Loucy (cell line): ENCODE data around the gene IZUMO2.
"Not testable (repeated sequence)": the region's sequence is repeated elsewhere in the genome, so short reads cannot be mapped to it uniquely, and the experiment has no call there.

ENCODE experiments used
- H2AFZ ChIP-seq: fragments of 200-600 bp; sonication (generic); 2 replicates; pipeline ENCODE4 v1.6.0; 2016; ENCODE audit warnings: antibody characterized with exemption, mild to moderate bottlenecking, low read length, moderate library complexity
- H3F3A ChIP-seq: fragments of 200-600 bp; 2 replicates; pipeline ENCODE4 v1.6.0; 2016; ENCODE audit warnings: antibody characterized with exemption, low read depth, mild to moderate bottlenecking
- H3K27me3 ChIP-seq: fragments of 200-600 bp; sonication (generic); 2 replicates; pipeline ENCODE4 v1.6.1; 2014; ENCODE audit warnings: low read length, mild to moderate bottlenecking; ENCODE audit not compliant: insufficient read depth, poor library complexity, severe bottlenecking
- H3K36me3 ChIP-seq: fragments of 200-600 bp; sonication (generic); 2 replicates; pipeline ENCODE4 v1.6.1; 2016; ENCODE audit warnings: low read length; ENCODE audit not compliant: insufficient read depth
- H3K4me1 ChIP-seq: fragments of 200-600 bp; sonication (generic); 2 replicates; pipeline ENCODE4 v1.5.1; 2014; ENCODE audit warnings: low read length, mild to moderate bottlenecking; ENCODE audit not compliant: insufficient read depth, poor library complexity, severe bottlenecking
- H3K4me2 ChIP-seq: fragments of 200-600 bp; sonication (generic); 2 replicates; pipeline ENCODE4 v1.6.0; 2014; ENCODE audit warnings: antibody characterized with exemption, low read length, low read depth, mild to moderate bottlenecking; ENCODE audit not compliant: poor library complexity, severe bottlenecking
- H3K4me3 ChIP-seq: fragments of 200-600 bp; sonication (generic); 2 replicates; pipeline ENCODE4 v1.5.1; 2014; ENCODE audit warnings: low read length, mild to moderate bottlenecking, mixed read lengths; ENCODE audit not compliant: poor library complexity, severe bottlenecking
- H3K79me2 ChIP-seq: fragments of 200-600 bp; sonication (generic); 2 replicates; pipeline ENCODE4 v1.6.1; 2014; ENCODE audit warnings: low read length; ENCODE audit not compliant: insufficient read depth
- H3K9ac ChIP-seq: fragments of 200-600 bp; sonication (generic); 2 replicates; pipeline ENCODE4 v1.6.0; 2014; ENCODE audit warnings: mild to moderate bottlenecking, low read depth, low read length, moderate library complexity; ENCODE audit not compliant: poor library complexity, severe bottlenecking
- H3K9me2 ChIP-seq: fragments of 200-600 bp; sonication (generic); replicated peaks from 2 replicates; pipeline ENCODE4 v1.6.1; 2016; ENCODE audit warnings: low read depth, low read length, mixed read lengths
- H3K9me3 ChIP-seq: fragments of 200-600 bp; sonication (generic); 2 replicates; pipeline ENCODE4 v1.6.1; 2014; ENCODE audit warnings: mild to moderate bottlenecking, antibody characterized with exemption, low read length, low read depth; ENCODE audit not compliant: insufficient read depth
- H4K20me1 ChIP-seq: fragments of 200-600 bp; sonication (generic); 2 replicates; pipeline ENCODE4 v1.6.0; 2014; ENCODE audit warnings: antibody characterized with exemption, low read length, mild to moderate bottlenecking; ENCODE audit not compliant: insufficient read depth, poor library complexity, severe bottlenecking
- CTCF ChIP-seq: fragments of 200-600 bp; sonication (generic); conservative IDR thresholded peaks from 2 replicates; pipeline ENCODE4 v1.5.1; 2014; ENCODE audit warnings: mild to moderate bottlenecking, antibody characterized with exemption, low read length

The IZUMO2 gene

GRCh38 chr19:50136603-50137365 lies 26.3 kb downstream of the IZUMO2 start:
- H3K79me2 ChIP-seq, H4K20me1 ChIP-seq, H3K27me3 ChIP-seq, H3K9me3 ChIP-seq, H3K9me2 ChIP-seq, H3K36me3 ChIP-seq, H3K4me1 ChIP-seq, H3F3A ChIP-seq, H3K9ac ChIP-seq: not testable (repeated sequence)
- Histone ChIP-seq H3K4me2 (peak overlapping the region; percentile 60), H3K4me3 (peak overlapping the region; percentile 58), H2AFZ (peak overlapping the region; percentile 73)
- TF ChIP-seq CTCF, result peak; percentile 15; the same call in 1 of the 2 replicates

- H4K20me1 ChIP-seq, H3K4me1 ChIP-seq, H3K79me2 ChIP-seq, H3K9me3 ChIP-seq, H3K27me3 ChIP-seq, H3F3A ChIP-seq, H3K9me2 ChIP-seq, H3K4me3 ChIP-seq, H3K4me2 ChIP-seq, H3K36me3 ChIP-seq, H3K9ac ChIP-seq: not testable (repeated sequence)
- H2AFZ ChIP-seq, result peak overlapping the region; percentile 73; the same call in 1 of the 2 replicates
Observed at GRCh38 chr19:50135856-50136602, 27.1 kb downstream of the IZUMO2 start.

GRCh38 chr19:50134777-50135719 lies 28.0 kb downstream of the IZUMO2 start:
- H3K4me1 ChIP-seq, H3K9ac ChIP-seq, H3K4me3 ChIP-seq, H3K4me2 ChIP-seq, H3F3A ChIP-seq, H3K9me2 ChIP-seq, H3K9me3 ChIP-seq, H3K79me2 ChIP-seq, H4K20me1 ChIP-seq, H3K27me3 ChIP-seq, H3K36me3 ChIP-seq, H2AFZ ChIP-seq: not testable (repeated sequence)

GRCh38 chr19:50133518-50134492 lies 29.3 kb downstream of the IZUMO2 start:
- not testable (repeated sequence) for H3K4me3 ChIP-seq, H3K9me3 ChIP-seq, H3K4me1 ChIP-seq, H3K9ac ChIP-seq, H3K4me2 ChIP-seq, H3K79me2 ChIP-seq, H3K36me3 ChIP-seq, H4K20me1 ChIP-seq, H3F3A ChIP-seq, H3K27me3 ChIP-seq, H3K9me2 ChIP-seq, H2AFZ ChIP-seq

GRCh38 chr19:50104012-50104411 lies 59.1 kb downstream of the IZUMO2 start:
- not testable (repeated sequence) for H3K4me2 ChIP-seq, H3K4me3 ChIP-seq, H3K4me1 ChIP-seq, H3F3A ChIP-seq, H3K9ac ChIP-seq, H2AFZ ChIP-seq, H3K9me3 ChIP-seq, H4K20me1 ChIP-seq, H3K9me2 ChIP-seq, H3K27me3 ChIP-seq, H3K79me2 ChIP-seq, H3K36me3 ChIP-seq

- H3K4me3 ChIP-seq, H4K20me1 ChIP-seq, H3K36me3 ChIP-seq, H3K4me1 ChIP-seq, H2AFZ ChIP-seq, H3F3A ChIP-seq, H3K79me2 ChIP-seq, H3K9ac ChIP-seq, H3K27me3 ChIP-seq, H3K9me3 ChIP-seq, H3K4me2 ChIP-seq, H3K9me2 ChIP-seq: not testable (repeated sequence)
Observed at GRCh38 chr19:50103405-50103804, 59.7 kb downstream of the IZUMO2 start.
